ENCODE data around the gene MEGF9.

- TF ChIP-seq, protein P1, sequence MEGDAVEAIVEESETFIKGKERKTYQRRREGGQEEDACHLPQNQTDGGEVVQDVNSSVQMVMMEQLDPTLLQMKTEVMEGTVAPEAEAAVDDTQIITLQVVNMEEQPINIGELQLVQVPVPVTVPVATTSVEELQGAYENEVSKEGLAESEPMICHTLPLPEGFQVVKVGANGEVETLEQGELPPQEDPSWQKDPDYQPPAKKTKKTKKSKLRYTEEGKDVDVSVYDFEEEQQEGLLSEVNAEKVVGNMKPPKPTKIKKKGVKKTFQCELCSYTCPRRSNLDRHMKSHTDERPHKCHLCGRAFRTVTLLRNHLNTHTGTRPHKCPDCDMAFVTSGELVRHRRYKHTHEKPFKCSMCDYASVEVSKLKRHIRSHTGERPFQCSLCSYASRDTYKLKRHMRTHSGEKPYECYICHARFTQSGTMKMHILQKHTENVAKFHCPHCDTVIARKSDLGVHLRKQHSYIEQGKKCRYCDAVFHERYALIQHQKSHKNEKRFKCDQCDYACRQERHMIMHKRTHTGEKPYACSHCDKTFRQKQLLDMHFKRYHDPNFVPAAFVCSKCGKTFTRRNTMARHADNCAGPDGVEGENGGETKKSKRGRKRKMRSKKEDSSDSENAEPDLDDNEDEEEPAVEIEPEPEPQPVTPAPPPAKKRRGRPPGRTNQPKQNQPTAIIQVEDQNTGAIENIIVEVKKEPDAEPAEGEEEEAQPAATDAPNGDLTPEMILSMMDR (IDR thresholded peaks at IDR 0.05): no peak
- no peak for TF ChIP-seq POLR2A (IDR thresholded peaks at IDR 0.05)
These were observed 134.9 kb downstream of the MEGF9 start for GRCh38 chr9:120579139-120580050.

Data from gastroesophageal sphincter (tissue), 3 donors.